ENCODE results near the gene VAT1. TPM values are rescaled to one million over a fixed set of nuclear protein-coding genes. Genes with fewer than 3 reads are reported as not detected.

VAT1 gene
- total and polyA plus RNA-seq, 2 of the 13 experiments (the other 11 are each of a cell fraction or from before 2014, with no cell fraction given), result 143 to 205 TPM

GRCh38 chr17:42997984-42998938 is 23.9 kb downstream of the VAT1 start, which contains the start of gene RPL27 (continued):
- TF ChIP-seq MLLT10 (CRISPR knock-in tag; IDR thresholded peaks at IDR 0.05) (0 out of 2 replicates have a peak, but pooled peaks have one; percentile 34), SCMH1 (CRISPR knock-in tag; IDR thresholded peaks at IDR 0.05; ENCODE audit: borderline replicate concordance) (no peak), YY1 (IDR thresholded peaks at IDR 0.05; ENCODE audit: insufficient read depth, insufficient replicate concordance, low read depth, low read length) (peak; percentile 82), DMTF1 (CRISPR knock-in tag; IDR thresholded peaks at IDR 0.05) (0 out of 2 replicates have a peak, but pooled peaks have one; percentile 62), ZKSCAN8 (CRISPR knock-in tag; IDR thresholded peaks at IDR 0.05; ENCODE audit: borderline replicate concordance) (peak; percentile 98), ZNF724P (CRISPR knock-in tag; IDR thresholded peaks at IDR 0.05; ENCODE audit: borderline replicate concordance) (peak; percentile 78), CENPX (CRISPR knock-in tag; IDR thresholded peaks at IDR 0.05) (no peak), NR2F6 (IDR thresholded peaks at IDR 0.05) (peak; percentile 95), NR2F6 (CRISPR knock-in tag; IDR thresholded peaks at IDR 0.05) (peak; percentile 93), RXRA (CRISPR knock-in tag; IDR thresholded peaks at IDR 0.05) (peak; percentile 89), ISL2 (CRISPR knock-in tag; IDR thresholded peaks at IDR 0.05) (peak; percentile 87), ZNF562 (CRISPR knock-in tag; IDR thresholded peaks at IDR 0.05; ENCODE audit: borderline replicate concordance) (no peak), YEATS4 (CRISPR knock-in tag; IDR thresholded peaks at IDR 0.05; ENCODE audit: borderline replicate concordance) (peak; percentile 98), SNAPC2 (CRISPR knock-in tag; IDR thresholded peaks at IDR 0.05) (peak; percentile 96; the same call in 1 of the 2 replicates), DR1 (CRISPR knock-in tag; IDR thresholded peaks at IDR 0.05) (peak; percentile 99), ZNF678 (CRISPR knock-in tag; IDR thresholded peaks at IDR 0.05) (no peak), ZBTB20 (CRISPR knock-in tag; IDR thresholded peaks at IDR 0.05; ENCODE audit: borderline replicate concordance, low read depth) (peak; percentile 95), NFE2L1 (CRISPR knock-in tag; IDR thresholded peaks at IDR 0.05; ENCODE audit: borderline replicate concordance) (peak; percentile 63; the same call in 1 of the 2 replicates), NRL (CRISPR knock-in tag; IDR thresholded peaks at IDR 0.05; ENCODE audit: borderline replicate concordance) (peak; percentile 99), PRDM4 (CRISPR knock-in tag; IDR thresholded peaks at IDR 0.05; ENCODE audit: borderline replicate concordance) (peak; percentile 73; the same call in 1 of the 2 replicates), GPN1 (CRISPR knock-in tag; IDR thresholded peaks at IDR 0.05; ENCODE audit: borderline replicate concordance) (0 out of 2 replicates have a peak, but pooled peaks have one; percentile 87), ZNF12 (CRISPR knock-in tag; IDR thresholded peaks at IDR 0.05) (0 out of 2 replicates have a peak, but pooled peaks have one; percentile 42)
- TF ChIP-seq, protein P1, sequence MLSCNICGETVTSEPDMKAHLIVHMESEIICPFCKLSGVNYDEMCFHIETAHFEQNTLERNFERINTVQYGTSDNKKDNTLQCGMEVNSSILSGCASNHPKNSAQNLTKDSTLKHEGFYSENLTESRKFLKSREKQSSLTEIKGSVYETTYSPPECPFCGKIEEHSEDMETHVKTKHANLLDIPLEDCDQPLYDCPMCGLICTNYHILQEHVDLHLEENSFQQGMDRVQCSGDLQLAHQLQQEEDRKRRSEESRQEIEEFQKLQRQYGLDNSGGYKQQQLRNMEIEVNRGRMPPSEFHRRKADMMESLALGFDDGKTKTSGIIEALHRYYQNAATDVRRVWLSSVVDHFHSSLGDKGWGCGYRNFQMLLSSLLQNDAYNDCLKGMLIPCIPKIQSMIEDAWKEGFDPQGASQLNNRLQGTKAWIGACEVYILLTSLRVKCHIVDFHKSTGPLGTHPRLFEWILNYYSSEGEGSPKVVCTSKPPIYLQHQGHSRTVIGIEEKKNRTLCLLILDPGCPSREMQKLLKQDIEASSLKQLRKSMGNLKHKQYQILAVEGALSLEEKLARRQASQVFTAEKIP (CRISPR knock-in tag; IDR thresholded peaks at IDR 0.05; ENCODE audit: borderline replicate concordance), result no peak
